SK-N-SH treated with all-trans-retinoic acid at 6 μM for 48 hours (cell line): ENCODE results near the gene NXPH1.

Experiments
- ARNTL ChIP-seq: fragments of 450-650 bp; formaldehyde crosslinking; IDR thresholded peaks from 2 replicates; pipeline ENCODE4 v1.5.0; 2020; ENCODE audit warnings: low read depth, mild to moderate bottlenecking, moderate library complexity, borderline replicate concordance
- BACH2 ChIP-seq: fragments of 250-450 bp; sonication (Bioruptor Pico); IDR thresholded peaks from 2 replicates; pipeline ENCODE4 v1.9.0; 2021; ENCODE audit warnings: mild to moderate bottlenecking, borderline replicate concordance
- CSDC2 ChIP-seq: fragments of 250-450 bp; sonication (Bioruptor Pico); IDR thresholded peaks from 2 replicates; pipeline ENCODE4 v1.5.0; 2020; ENCODE audit warnings: mild to moderate bottlenecking, moderate library complexity
- CSRNP3 ChIP-seq: fragments of 250-450 bp; sonication (Bioruptor Pico); IDR thresholded peaks from 2 replicates; pipeline ENCODE4 v1.5.1; 2021; ENCODE audit warnings: mild to moderate bottlenecking, moderate library complexity
- GLIS3 ChIP-seq: fragments of 250-450 bp; sonication (Bioruptor Pico); IDR thresholded peaks from 2 replicates; pipeline ENCODE4 v1.5.0; 2020; ENCODE audit warnings: mild to moderate bottlenecking, moderate library complexity
- ISL1 ChIP-seq: fragments of 250-450 bp; sonication (Bioruptor Pico); IDR thresholded peaks from 2 replicates; pipeline ENCODE4 v2.1.2; 2022; ENCODE audit warnings: mild to moderate bottlenecking, moderate library complexity
- POU6F1 ChIP-seq: fragments of 250-450 bp; sonication (Bioruptor Pico); IDR thresholded peaks from 2 replicates; pipeline ENCODE4 v1.8.0; 2021; ENCODE audit warnings: low read depth, mild to moderate bottlenecking, moderate library complexity, borderline replicate concordance
- PPARA ChIP-seq: fragments of 250-450 bp; sonication (Bioruptor Pico); IDR thresholded peaks from 2 replicates; pipeline ENCODE4 v1.5.0; 2020; ENCODE audit warnings: mild to moderate bottlenecking, borderline replicate concordance
- RARB ChIP-seq: fragments of 250-450 bp; sonication (Bioruptor Pico); IDR thresholded peaks from 2 replicates; pipeline ENCODE4 v1.8.0; 2021; ENCODE audit warnings: mild to moderate bottlenecking, moderate library complexity
- ZFP3 ChIP-seq: fragments of 250-450 bp; sonication (Bioruptor Pico); IDR thresholded peaks from 2 replicates; pipeline ENCODE4 v1.5.0; 2020; ENCODE audit warnings: mild to moderate bottlenecking, moderate library complexity
- ZFP30 ChIP-seq: fragments of 450-650 bp; formaldehyde crosslinking; IDR thresholded peaks from 2 replicates; pipeline ENCODE4 v1.5.0; 2022; ENCODE audit warnings: mild to moderate bottlenecking, moderate library complexity
- ZNF8 ChIP-seq: fragments of 450-650 bp; formaldehyde crosslinking; IDR thresholded peaks from 2 replicates; pipeline ENCODE4 v1.5.0; 2020; ENCODE audit warnings: mild to moderate bottlenecking, moderate library complexity
- TF ChIP-seq, protein P1 (sequence below): fragments of 250-450 bp; sonication (Bioruptor Pico); IDR thresholded peaks from 2 replicates; pipeline ENCODE4 v1.8.0; 2020; ENCODE audit warnings: mild to moderate bottlenecking, moderate library complexity, borderline replicate concordance
- TF ChIP-seq, protein P2 (sequence below): fragments of 250-450 bp; sonication (Bioruptor Pico); IDR thresholded peaks from 2 replicates; pipeline ENCODE4 v1.5.1; 2020; ENCODE audit warnings: low read depth, mild to moderate bottlenecking, moderate library complexity

DNA sequence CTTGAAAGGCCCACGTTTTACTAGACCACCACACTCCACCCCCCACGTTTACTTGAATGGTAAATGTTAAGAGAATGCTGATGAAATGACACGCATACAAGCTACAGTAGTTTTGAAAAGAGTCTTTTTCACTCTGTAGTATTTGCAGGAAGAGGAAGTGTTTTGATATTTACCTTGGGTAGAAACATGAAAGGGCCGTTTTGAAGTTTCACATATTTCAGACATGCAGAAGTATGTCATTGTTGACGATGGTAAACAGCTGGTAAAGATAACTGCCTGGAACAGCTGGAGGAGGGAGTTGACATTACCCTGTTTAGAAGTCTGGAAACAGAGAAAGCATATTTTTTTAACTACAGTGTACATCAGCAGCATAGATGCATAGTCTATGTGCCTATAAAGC, 160.7 kb downstream of the NXPH1 start:
- TF ChIP-seq ARNTL (CRISPR knock-in tag) = no peak
- TF ChIP-seq, protein P1, sequence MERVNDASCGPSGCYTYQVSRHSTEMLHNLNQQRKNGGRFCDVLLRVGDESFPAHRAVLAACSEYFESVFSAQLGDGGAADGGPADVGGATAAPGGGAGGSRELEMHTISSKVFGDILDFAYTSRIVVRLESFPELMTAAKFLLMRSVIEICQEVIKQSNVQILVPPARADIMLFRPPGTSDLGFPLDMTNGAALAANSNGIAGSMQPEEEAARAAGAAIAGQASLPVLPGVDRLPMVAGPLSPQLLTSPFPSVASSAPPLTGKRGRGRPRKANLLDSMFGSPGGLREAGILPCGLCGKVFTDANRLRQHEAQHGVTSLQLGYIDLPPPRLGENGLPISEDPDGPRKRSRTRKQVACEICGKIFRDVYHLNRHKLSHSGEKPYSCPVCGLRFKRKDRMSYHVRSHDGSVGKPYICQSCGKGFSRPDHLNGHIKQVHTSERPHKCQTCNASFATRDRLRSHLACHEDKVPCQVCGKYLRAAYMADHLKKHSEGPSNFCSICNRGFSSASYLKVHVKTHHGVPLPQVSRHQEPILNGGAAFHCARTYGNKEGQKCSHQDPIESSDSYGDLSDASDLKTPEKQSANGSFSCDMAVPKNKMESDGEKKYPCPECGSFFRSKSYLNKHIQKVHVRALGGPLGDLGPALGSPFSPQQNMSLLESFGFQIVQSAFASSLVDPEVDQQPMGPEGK (CRISPR knock-in tag) = no peak
- TF ChIP-seq RARB (CRISPR knock-in tag) = no peak
- no peak for TF ChIP-seq CSDC2
- TF ChIP-seq BACH2 (CRISPR knock-in tag) = no peak
- TF ChIP-seq ISL1 (CRISPR knock-in tag) = no peak
- TF ChIP-seq CSRNP3 (CRISPR knock-in tag) = no peak
- TF ChIP-seq ZFP3 (CRISPR knock-in tag) = no peak
- TF ChIP-seq ZNF8 (CRISPR knock-in tag) = no peak
- no peak for TF ChIP-seq PPARA (CRISPR knock-in tag)
- no peak for TF ChIP-seq GLIS3 (CRISPR knock-in tag)
- no peak for TF ChIP-seq ZFP30 (CRISPR knock-in tag)
- no peak for TF ChIP-seq POU6F1 (CRISPR knock-in tag)
- TF ChIP-seq, protein P2, sequence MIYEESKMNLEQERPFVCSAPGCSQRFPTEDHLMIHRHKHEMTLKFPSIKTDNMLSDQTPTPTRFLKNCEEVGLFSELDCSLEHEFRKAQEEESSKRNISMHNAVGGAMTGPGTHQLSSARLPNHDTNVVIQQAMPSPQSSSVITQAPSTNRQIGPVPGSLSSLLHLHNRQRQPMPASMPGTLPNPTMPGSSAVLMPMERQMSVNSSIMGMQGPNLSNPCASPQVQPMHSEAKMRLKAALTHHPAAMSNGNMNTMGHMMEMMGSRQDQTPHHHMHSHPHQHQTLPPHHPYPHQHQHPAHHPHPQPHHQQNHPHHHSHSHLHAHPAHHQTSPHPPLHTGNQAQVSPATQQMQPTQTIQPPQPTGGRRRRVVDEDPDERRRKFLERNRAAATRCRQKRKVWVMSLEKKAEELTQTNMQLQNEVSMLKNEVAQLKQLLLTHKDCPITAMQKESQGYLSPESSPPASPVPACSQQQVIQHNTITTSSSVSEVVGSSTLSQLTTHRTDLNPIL (CRISPR knock-in tag) = no peak
